NCI-H2029 treated with DMSO at 0.1 percent for 48 hours (cell line): ENCODE measurements around the gene TRAPPC3L.
A peak's percentile ranks its signal among the peaks of the same experiment; 100 is the strongest.

Source experiments
- DNase-seq: peaks from one replicate; lab custom pipeline; 2025; lab: John Stamatoyannopoulos, UW

Gene TRAPPC3L

GRCh38 chr6:116557893-116558292, 12.4 kb upstream of the TRAPPC3L start:
- DNase-seq: peak; percentile 99

GRCh38 chr6:116556814-116557415, 11.4 kb upstream of the TRAPPC3L start:
- no peak for DNase-seq

- no peak for DNase-seq
Measured at GRCh38 chr6:116556065-116556464, 10.6 kb upstream of the TRAPPC3L start.

GRCh38 chr6:116553451-116553850, 8.0 kb upstream of the TRAPPC3L start, which contains the start of gene CALHM4:
Gene CALHM4, plus strand, starts transcription at chr6:116553751. Its CDS starts 43 bp downstream, at chr6:116553794.
- no peak for DNase-seq

GRCh38 chr6:116550796-116551195, 5.3 kb upstream of the TRAPPC3L start:
- DNase-seq: no peak

- DNase-seq: no peak
Measured at GRCh38 chr6:116547358-116547757, 1.9 kb upstream of the TRAPPC3L start.

- peak; percentile 96 for DNase-seq
Measured at GRCh38 chr6:116543149-116543548, 2.3 kb downstream of the TRAPPC3L start.

- DNase-seq: no peak
Measured at GRCh38 chr6:116542426-116542825, 3.1 kb downstream of the TRAPPC3L start.

- DNase-seq: peak; percentile 100
Measured at GRCh38 chr6:116536216-116536621, 9.3 kb downstream of the TRAPPC3L start.

GRCh38 chr6:116535109-116535508, 10.4 kb downstream of the TRAPPC3L start:
- no peak for DNase-seq

GRCh38 chr6:116533233-116533957, 12.1 kb downstream of the TRAPPC3L start:
- no peak for DNase-seq

- peak; percentile 100 for DNase-seq
Measured at GRCh38 chr6:116531675-116532570, 13.6 kb downstream of the TRAPPC3L start.

- peak; percentile 100 for DNase-seq
Measured at GRCh38 chr6:116530436-116530835, 15.0 kb downstream of the TRAPPC3L start.

GRCh38 chr6:116529466-116530290, 15.8 kb downstream of the TRAPPC3L start:
- DNase-seq: peak; percentile 94

GRCh38 chr6:116528780-116529179, 16.7 kb downstream of the TRAPPC3L start:
- DNase-seq: peak; percentile 90

GRCh38 chr6:116528133-116528532, 17.4 kb downstream of the TRAPPC3L start:
- DNase-seq: peak; percentile 99

GRCh38 chr6:116524236-116524635, 21.2 kb downstream of the TRAPPC3L start:
- no peak for DNase-seq

GRCh38 chr6:116522896-116523295, 22.6 kb downstream of the TRAPPC3L start:
- DNase-seq: no peak

- DNase-seq: no peak
Measured at GRCh38 chr6:116518621-116519368, 26.7 kb downstream of the TRAPPC3L start.

- DNase-seq: no peak
Measured at GRCh38 chr6:116515141-116515540, 30.3 kb downstream of the TRAPPC3L start.

GRCh38 chr6:116514111-116514510, 31.4 kb downstream of the TRAPPC3L start:
- no peak for DNase-seq
